HG03432 (cell line): Measurements from ENCODE around the gene MAGI1.

Experiments
- ATAC-seq: cut with Tn5 transposase; IDR thresholded peaks from one replicate; pipeline ENCODE4 v1.9.1; 2021; ENCODE audit warnings: mild to moderate bottlenecking, moderate library complexity; ENCODE audit not compliant: unreplicated experiment

Gene MAGI1

GRCh38 chr3:65850261-65850660 is 188.5 kb downstream of the MAGI1 start:
- no peak for ATAC-seq

- no peak for ATAC-seq
These were observed 190.7 kb downstream of the MAGI1 start for GRCh38 chr3:65848024-65848423.

- no peak for ATAC-seq
These were observed 191.8 kb downstream of the MAGI1 start for GRCh38 chr3:65846936-65847335.

- no peak for ATAC-seq
These were observed 194.3 kb downstream of the MAGI1 start for GRCh38 chr3:65844370-65844769.

- no peak for ATAC-seq
These were observed 195.0 kb downstream of the MAGI1 start for GRCh38 chr3:65843732-65844131.

GRCh38 chr3:65837604-65838003 is 201.1 kb downstream of the MAGI1 start:
- ATAC-seq, result no peak

- no peak for ATAC-seq
These were observed 202.7 kb downstream of the MAGI1 start for GRCh38 chr3:65836047-65836446.

- ATAC-seq, result no peak
These were observed 204.8 kb downstream of the MAGI1 start for GRCh38 chr3:65833761-65834505.

- no peak for ATAC-seq
These were observed 206.8 kb downstream of the MAGI1 start for GRCh38 chr3:65831733-65832425.

- no peak for ATAC-seq
These were observed 207.6 kb downstream of the MAGI1 start for GRCh38 chr3:65830948-65831732.

GRCh38 chr3:65829228-65829627 is 209.5 kb downstream of the MAGI1 start:
- ATAC-seq, result no peak

GRCh38 chr3:65828706-65829105 is 210.0 kb downstream of the MAGI1 start:
- ATAC-seq, result no peak

GRCh38 chr3:65827076-65827475 is 211.6 kb downstream of the MAGI1 start:
- ATAC-seq, result no peak

GRCh38 chr3:65824166-65824565 is 214.6 kb downstream of the MAGI1 start:
- no peak for ATAC-seq

GRCh38 chr3:65820600-65820999 is 218.1 kb downstream of the MAGI1 start:
- ATAC-seq, result no peak

- ATAC-seq, result no peak
These were observed 218.8 kb downstream of the MAGI1 start for GRCh38 chr3:65819896-65820295.

- no peak for ATAC-seq
These were observed 221.1 kb downstream of the MAGI1 start for GRCh38 chr3:65817553-65818126.

GRCh38 chr3:65816208-65816607 is 222.5 kb downstream of the MAGI1 start:
- ATAC-seq, result no peak

- ATAC-seq, result no peak
These were observed 223.7 kb downstream of the MAGI1 start for GRCh38 chr3:65814845-65815578.

GRCh38 chr3:65811892-65812291 is 226.8 kb downstream of the MAGI1 start:
- no peak for ATAC-seq
